ENCODE measurements around the gene ATMIN. TPM values are rescaled to one million over a fixed set of nuclear protein-coding genes. Genes with fewer than 3 reads are reported as not detected.
A peak's percentile ranks its signal among the peaks of the same experiment; 100 is the strongest.

The ATMIN gene
- total and polyA plus RNA-seq, 2 of the 13 experiments (the other 11 are each of a cell fraction or from before 2014, with no cell fraction given), result 34.6 to 60.4 TPM

GRCh38 chr16:81035398-81035974 lies at the start of gene ATMIN (continued):
- TF ChIP-seq BCLAF1 (IDR thresholded peaks at IDR 0.05) (no peak), KLF12 (CRISPR knock-in tag; IDR thresholded peaks at IDR 0.05; ENCODE audit: borderline replicate concordance) (0 out of 2 replicates have a peak, but pooled peaks have one; percentile 63), BHLHE40 (IDR thresholded peaks at IDR 0.05; ENCODE audit: low read length) (peak; percentile 42; the same call in 1 of the 2 replicates), MAFK (conservative IDR thresholded peaks at IDR 0.05 in 1 of 2, IDR thresholded peaks at IDR 0.05 in 1 of 2; ENCODE audit: low read length in 2 of 2) (no peak), ZSCAN12 (CRISPR knock-in tag; IDR thresholded peaks at IDR 0.05) (no peak), PAX8 (CRISPR knock-in tag; IDR thresholded peaks at IDR 0.05; ENCODE audit: borderline replicate concordance) (no peak), HOXD1 (CRISPR knock-in tag; IDR thresholded peaks at IDR 0.05) (no peak), NFYB (CRISPR knock-in tag; IDR thresholded peaks at IDR 0.05) (no peak), ZSCAN31 (CRISPR knock-in tag; IDR thresholded peaks at IDR 0.05; ENCODE audit: low read depth) (peak; percentile 63; the same call in 1 of the 2 replicates), CBX1 (IDR thresholded peaks at IDR 0.05; ENCODE audit: low read depth) (no peak), KLF11 (CRISPR knock-in tag; IDR thresholded peaks at IDR 0.05) (no peak), REXO4 (CRISPR knock-in tag; IDR thresholded peaks at IDR 0.05; ENCODE audit: borderline replicate concordance) (no peak), ZNF30 (CRISPR knock-in tag; IDR thresholded peaks at IDR 0.05) (no peak), HNRNPH1 (optimal IDR thresholded peaks at IDR 0.05; ENCODE audit: low read depth, low read length) (no peak), ZBTB46 (CRISPR knock-in tag; IDR thresholded peaks at IDR 0.05; ENCODE audit: borderline replicate concordance) (no peak), ETV5 (CRISPR knock-in tag; IDR thresholded peaks at IDR 0.05; ENCODE audit: borderline replicate concordance) (peak; percentile 61; the same call in 1 of the 2 replicates), GABPB1 (CRISPR knock-in tag; IDR thresholded peaks at IDR 0.05) (peak; percentile 89), GRHL1 (CRISPR knock-in tag; conservative IDR thresholded peaks at IDR 0.05) (no peak), ZNF775 (CRISPR knock-in tag; IDR thresholded peaks at IDR 0.05; ENCODE audit: borderline replicate concordance) (no peak), ZNF224 (CRISPR knock-in tag; IDR thresholded peaks at IDR 0.05) (no peak)
- TF ChIP-seq, protein P1, sequence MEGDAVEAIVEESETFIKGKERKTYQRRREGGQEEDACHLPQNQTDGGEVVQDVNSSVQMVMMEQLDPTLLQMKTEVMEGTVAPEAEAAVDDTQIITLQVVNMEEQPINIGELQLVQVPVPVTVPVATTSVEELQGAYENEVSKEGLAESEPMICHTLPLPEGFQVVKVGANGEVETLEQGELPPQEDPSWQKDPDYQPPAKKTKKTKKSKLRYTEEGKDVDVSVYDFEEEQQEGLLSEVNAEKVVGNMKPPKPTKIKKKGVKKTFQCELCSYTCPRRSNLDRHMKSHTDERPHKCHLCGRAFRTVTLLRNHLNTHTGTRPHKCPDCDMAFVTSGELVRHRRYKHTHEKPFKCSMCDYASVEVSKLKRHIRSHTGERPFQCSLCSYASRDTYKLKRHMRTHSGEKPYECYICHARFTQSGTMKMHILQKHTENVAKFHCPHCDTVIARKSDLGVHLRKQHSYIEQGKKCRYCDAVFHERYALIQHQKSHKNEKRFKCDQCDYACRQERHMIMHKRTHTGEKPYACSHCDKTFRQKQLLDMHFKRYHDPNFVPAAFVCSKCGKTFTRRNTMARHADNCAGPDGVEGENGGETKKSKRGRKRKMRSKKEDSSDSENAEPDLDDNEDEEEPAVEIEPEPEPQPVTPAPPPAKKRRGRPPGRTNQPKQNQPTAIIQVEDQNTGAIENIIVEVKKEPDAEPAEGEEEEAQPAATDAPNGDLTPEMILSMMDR (CRISPR knock-in tag; IDR thresholded peaks at IDR 0.05), result peak; percentile 90
